Muscle layer of colon (tissue), 2 donors: ENCODE measurements around the gene SYTL3.

Experiments
- H3K27ac ChIP-seq: one replicate; pipeline ENCODE4 v1.7.0; 2013; ENCODE audit warnings: low read depth, mild to moderate bottlenecking, low read length, moderate library complexity
- H3K27me3 ChIP-seq, 2 donors: one replicate each; pipeline ENCODE4 v1.7.0; 2013; ENCODE audit warnings: low read length in 2 of 2, mild to moderate bottlenecking in 2 of 2; ENCODE audit not compliant: insufficient read depth in 2 of 2, control insufficient read depth in 1 of 2
- H3K36me3 ChIP-seq: one replicate; pipeline ENCODE4 v1.7.0; 2013; ENCODE audit warnings: mild to moderate bottlenecking, low read length; ENCODE audit not compliant: insufficient read depth
- H3K4me1 ChIP-seq: one replicate; pipeline ENCODE4 v1.7.0; 2013; ENCODE audit warnings: mild to moderate bottlenecking, low read length; ENCODE audit not compliant: insufficient read depth
- H3K4me3 ChIP-seq, 2 donors: one replicate each; pipeline ENCODE4 v1.7.0; 2013; ENCODE audit warnings: low read length in 2 of 2, low read depth in 1 of 2, mild to moderate bottlenecking in 1 of 2, moderate library complexity in 1 of 2
- H3K9ac ChIP-seq: one replicate; pipeline ENCODE4 v1.7.0; 2013; ENCODE audit warnings: low read length
- H3K9me3 ChIP-seq: one replicate; pipeline ENCODE4 v1.7.0; 2013; ENCODE audit warnings: mild to moderate bottlenecking, low read length
- donor health status: abdominal sarcoma.
- donor health status: Adenocarcinoma of cecum.

SYTL3 gene

GRCh38 chr6:158760618-158761250 is 110.9 kb downstream of the SYTL3 start:
- no peaks in the 10 kb centered on the region for H3K9me3 ChIP-seq
- H3K27ac ChIP-seq = no peak overlapping the region
- H3K27me3 ChIP-seq = no peaks in the 10 kb centered on the region
- peaks cover 15% of the 10 kb centered on the region for H3K36me3 ChIP-seq
- no peak overlapping the region for H3K9ac ChIP-seq
- no peak overlapping the region for H3K4me3 ChIP-seq
- no peaks in the 10 kb centered on the region for H3K4me1 ChIP-seq

- Histone ChIP-seq H3K27me3 (no peaks in the 10 kb centered on the region), H3K36me3 (peaks cover 25% of the 10 kb centered on the region), H3K9ac (no peak overlapping the region), H3K9me3 (no peaks in the 10 kb centered on the region), H3K27ac (no peak overlapping the region), H3K4me3 (no peak overlapping the region), H3K4me1 (no peaks in the 10 kb centered on the region)
These were observed 111.9 kb downstream of the SYTL3 start for GRCh38 chr6:158761746-158762145.

- no peak overlapping the region for H3K27ac ChIP-seq
These were observed 113.1 kb downstream of the SYTL3 start for GRCh38 chr6:158762787-158763433.

GRCh38 chr6:158763434-158764182 is 113.8 kb downstream of the SYTL3 start:
- H3K27ac ChIP-seq = no peak overlapping the region
- no peak overlapping the region for H3K9ac ChIP-seq
- H3K4me3 ChIP-seq = no peak overlapping the region
- peaks cover 42% of the 10 kb centered on the region for H3K36me3 ChIP-seq
- no peaks in the 10 kb centered on the region for H3K27me3 ChIP-seq
- no peaks in the 10 kb centered on the region for H3K9me3 ChIP-seq
- no peaks in the 10 kb centered on the region for H3K4me1 ChIP-seq

More at GRCh38 chr6:158762787-158763433, 113.1 kb downstream of the SYTL3 start:
- no peak overlapping the region for H3K4me3 ChIP-seq
- H3K36me3 ChIP-seq = peaks cover 35% of the 10 kb centered on the region
- H3K9ac ChIP-seq = no peak overlapping the region
- no peaks in the 10 kb centered on the region for H3K4me1 ChIP-seq
- no peaks in the 10 kb centered on the region for H3K9me3 ChIP-seq
- H3K27me3 ChIP-seq = no peaks in the 10 kb centered on the region

GRCh38 chr6:158764183-158764849 is 114.5 kb downstream of the SYTL3 start:
- no peaks in the 10 kb centered on the region for H3K9me3 ChIP-seq
- H3K9ac ChIP-seq = no peak overlapping the region
- no peak overlapping the region for H3K4me3 ChIP-seq
- no peak overlapping the region for H3K27ac ChIP-seq
- H3K4me1 ChIP-seq = no peaks in the 10 kb centered on the region
- H3K36me3 ChIP-seq = peaks cover 49% of the 10 kb centered on the region
- no peaks in the 10 kb centered on the region for H3K27me3 ChIP-seq

GRCh38 chr6:158764926-158765325 is 115.1 kb downstream of the SYTL3 start:
- peaks cover 55% of the 10 kb centered on the region for H3K36me3 ChIP-seq

GRCh38 chr6:158765499-158766068 is 115.7 kb downstream of the SYTL3 start:
- Histone ChIP-seq H3K9me3 (no peaks in the 10 kb centered on the region), H3K27me3 (no peaks in the 10 kb centered on the region), H3K4me3 (no peak overlapping the region), H3K27ac (no peak overlapping the region), H3K9ac (no peak overlapping the region), H3K4me1 (no peaks in the 10 kb centered on the region), H3K36me3 (peaks cover 62% of the 10 kb centered on the region)

More at GRCh38 chr6:158764926-158765325, 115.1 kb downstream of the SYTL3 start:
- Histone ChIP-seq H3K9me3 (no peaks in the 10 kb centered on the region), H3K4me3 (no peak overlapping the region), H3K27me3 (no peaks in the 10 kb centered on the region), H3K27ac (no peak overlapping the region), H3K4me1 (no peaks in the 10 kb centered on the region), H3K9ac (no peak overlapping the region)

GRCh38 chr6:158766621-158767455 is 117.0 kb downstream of the SYTL3 start:
- Histone ChIP-seq H3K9ac (no peak overlapping the region), H3K9me3 (no peaks in the 10 kb centered on the region), H3K27ac (no peak overlapping the region), H3K4me1 (no peaks in the 10 kb centered on the region), H3K36me3 (peaks cover 74% of the 10 kb centered on the region), H3K4me3 (no peak overlapping the region), H3K27me3 (no peaks in the 10 kb centered on the region)

- Histone ChIP-seq H3K4me3 (no peak overlapping the region), H3K36me3 (peaks cover 83% of the 10 kb centered on the region), H3K27me3 (no peaks in the 10 kb centered on the region), H3K4me1 (no peaks in the 10 kb centered on the region), H3K9me3 (no peaks in the 10 kb centered on the region), H3K9ac (no peak overlapping the region), H3K27ac (no peak overlapping the region)
These were observed 117.9 kb downstream of the SYTL3 start for GRCh38 chr6:158767709-158768108.

GRCh38 chr6:158768436-158768835 is 118.6 kb downstream of the SYTL3 start:
- Histone ChIP-seq H3K36me3 (peaks cover 86% of the 10 kb centered on the region), H3K4me3 (no peak overlapping the region), H3K9ac (no peak overlapping the region), H3K27me3 (no peaks in the 10 kb centered on the region), H3K27ac (no peak overlapping the region), H3K9me3 (no peaks in the 10 kb centered on the region), H3K4me1 (no peaks in the 10 kb centered on the region)
